ENCODE results near the gene RPL12. TPM values are rescaled to one million over a fixed set of nuclear protein-coding genes. Genes with fewer than 3 reads are reported as not detected.
A peak's percentile ranks its signal among the peaks of the same experiment; 100 is the strongest.

RPL12 gene
- polyA plus RNA-seq, 1 donor (not counting 4 experiments of a cell fraction or from before 2014, with no cell fraction given): 2,671 TPM

DNA sequence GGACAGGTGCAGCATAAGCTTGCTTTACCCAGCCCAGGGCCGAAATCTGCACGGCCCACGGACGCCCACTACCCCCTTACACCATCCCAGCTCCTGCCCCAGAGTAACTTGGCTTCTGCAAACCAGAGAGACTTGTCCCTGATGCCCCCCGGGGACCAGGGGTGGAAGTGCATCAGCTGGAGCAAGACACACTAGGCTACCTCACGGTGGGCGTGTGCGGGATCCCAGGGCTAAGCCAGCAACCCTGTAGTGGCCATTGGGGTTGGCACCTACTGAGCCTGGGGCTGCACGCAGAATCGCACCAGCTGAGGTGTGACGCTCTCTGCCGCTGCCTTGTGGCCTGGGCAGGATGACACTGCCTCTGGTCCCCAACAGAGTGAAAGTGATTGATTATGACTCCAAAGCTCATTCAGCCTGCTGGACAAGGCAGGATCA, 33.2 kb downstream of the RPL12 start:
- H3K4me3 ChIP-seq (ENCODE audit: control insufficient read depth in 2 of 3, extremely low read depth in 1 of 3, insufficient read depth in 2 of 3, low read depth in 1 of 3, low read length in 3 of 3): no peak overlapping the region
- H3K9ac ChIP-seq (ENCODE audit: control insufficient read depth, extremely low read depth, insufficient read depth, low read length): no peak overlapping the region
- H2AFZ ChIP-seq (ENCODE audit: control insufficient read depth, low read length): no peak overlapping the region
- H3K27me3 ChIP-seq (ENCODE audit: control insufficient read depth, extremely low read depth, insufficient read depth, low read length): no peaks in the 10 kb centered on the region
- no peak for DNase-seq (ENCODE audit: low read depth, low spot score)
- H3K9me3 ChIP-seq (ENCODE audit: control insufficient read depth, low read depth, low read length): no peaks in the 10 kb centered on the region
- peaks cover 32% of the 10 kb centered on the region for H3K4me1 ChIP-seq (ENCODE audit: control insufficient read depth, extremely low read depth, insufficient read depth, low read length)
- no peaks in the 10 kb centered on the region for H3K36me3 ChIP-seq (ENCODE audit: control insufficient read depth in 2 of 2, extremely low read depth in 1 of 2, insufficient read depth in 2 of 2, low read length in 2 of 2)
- peaks cover 2% of the 10 kb centered on the region for H3K9me1 ChIP-seq (ENCODE audit: control insufficient read depth, extremely low read depth, insufficient read depth, low read length)
- no peak for FAIRE-seq
- H3K4me2 ChIP-seq (ENCODE audit: control insufficient read depth, extremely low read depth, insufficient read depth, low read depth, low read length): peak overlapping the region; percentile 66
- H4K20me1 ChIP-seq (ENCODE audit: control insufficient read depth, extremely low read depth, insufficient read depth, low read length): peaks cover 13% of the 10 kb centered on the region
- no peak overlapping the region for H3K27ac ChIP-seq (ENCODE audit: control insufficient read depth, insufficient read depth, low read length)
- dilution Hi-C loops (cut with MboI; ENCODE audit: extremely low pct_ligation_motif_present, low sequenced_read_pairs): no loop called here
- no peak for TF ChIP-seq EZH2 (IDR thresholded peaks at IDR 0.05; ENCODE audit: low read length)
- TF ChIP-seq, protein P1, sequence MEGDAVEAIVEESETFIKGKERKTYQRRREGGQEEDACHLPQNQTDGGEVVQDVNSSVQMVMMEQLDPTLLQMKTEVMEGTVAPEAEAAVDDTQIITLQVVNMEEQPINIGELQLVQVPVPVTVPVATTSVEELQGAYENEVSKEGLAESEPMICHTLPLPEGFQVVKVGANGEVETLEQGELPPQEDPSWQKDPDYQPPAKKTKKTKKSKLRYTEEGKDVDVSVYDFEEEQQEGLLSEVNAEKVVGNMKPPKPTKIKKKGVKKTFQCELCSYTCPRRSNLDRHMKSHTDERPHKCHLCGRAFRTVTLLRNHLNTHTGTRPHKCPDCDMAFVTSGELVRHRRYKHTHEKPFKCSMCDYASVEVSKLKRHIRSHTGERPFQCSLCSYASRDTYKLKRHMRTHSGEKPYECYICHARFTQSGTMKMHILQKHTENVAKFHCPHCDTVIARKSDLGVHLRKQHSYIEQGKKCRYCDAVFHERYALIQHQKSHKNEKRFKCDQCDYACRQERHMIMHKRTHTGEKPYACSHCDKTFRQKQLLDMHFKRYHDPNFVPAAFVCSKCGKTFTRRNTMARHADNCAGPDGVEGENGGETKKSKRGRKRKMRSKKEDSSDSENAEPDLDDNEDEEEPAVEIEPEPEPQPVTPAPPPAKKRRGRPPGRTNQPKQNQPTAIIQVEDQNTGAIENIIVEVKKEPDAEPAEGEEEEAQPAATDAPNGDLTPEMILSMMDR (optimal IDR thresholded peaks at IDR 0.05 in 1 of 3, IDR thresholded peaks at IDR 0.05 in 1 of 3, conservative IDR thresholded peaks at IDR 0.05 in 1 of 3; ENCODE audit: extremely low read depth in 1 of 3, insufficient read depth in 2 of 3, low read length in 3 of 3): peak; percentile 6 to 41 (median 36)
- no peaks in the 10 kb centered on the region for H3K79me2 ChIP-seq (ENCODE audit: control insufficient read depth, insufficient read depth, low read length)

DNA sequence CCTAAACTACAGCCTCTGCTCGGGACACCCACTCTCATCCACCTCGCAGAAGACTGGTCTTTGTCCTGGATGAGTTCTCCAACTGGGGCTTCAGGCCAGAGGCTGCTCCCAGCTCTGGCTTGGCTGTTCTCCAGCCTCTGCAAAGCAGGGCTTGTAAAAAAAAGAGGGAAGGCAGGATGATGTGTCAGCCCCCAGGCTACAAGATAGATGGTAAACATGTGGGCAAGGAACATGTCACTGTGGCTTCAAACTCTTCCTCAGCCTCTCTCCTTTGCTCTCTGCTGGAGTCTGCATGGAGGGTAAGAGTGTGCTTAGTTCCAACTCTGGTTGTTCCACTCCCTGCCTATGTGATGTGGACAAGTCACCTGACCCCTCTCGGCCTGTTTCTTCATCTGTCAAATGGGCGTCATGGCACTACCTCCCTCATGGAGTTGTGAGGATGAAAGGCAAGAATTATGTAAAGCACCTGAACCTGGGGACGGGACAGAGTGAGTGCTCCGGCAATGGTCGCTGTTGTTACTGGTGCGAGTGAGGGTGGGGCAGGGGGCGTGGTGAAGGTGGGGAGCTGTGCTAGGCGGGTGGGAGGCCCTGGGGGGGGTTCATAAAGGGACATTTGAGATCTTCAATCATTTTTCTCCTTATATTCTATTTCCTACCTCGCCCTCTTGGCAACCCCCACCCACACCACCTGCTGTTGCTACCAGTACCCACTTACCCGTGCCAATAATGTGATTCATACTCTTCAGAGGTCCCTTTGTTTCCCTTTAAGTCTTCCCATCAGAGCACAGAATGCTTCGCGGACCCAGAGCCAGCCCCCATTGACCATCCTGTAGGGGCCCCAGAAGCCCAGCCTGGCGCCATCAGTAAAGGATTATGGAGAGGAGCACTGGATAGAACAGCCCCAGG, 33.8 kb downstream of the RPL12 start:
- Histone ChIP-seq H3K79me2 (ENCODE audit: control insufficient read depth, insufficient read depth, low read length) (no peaks in the 10 kb centered on the region), H3K9ac (ENCODE audit: control insufficient read depth, extremely low read depth, insufficient read depth, low read length) (no peak overlapping the region), H3K4me2 (ENCODE audit: control insufficient read depth, extremely low read depth, insufficient read depth, low read depth, low read length) (peak overlapping the region; percentile 66), H3K4me3 (ENCODE audit: control insufficient read depth in 2 of 3, extremely low read depth in 1 of 3, insufficient read depth in 2 of 3, low read depth in 1 of 3, low read length in 3 of 3) (peak overlapping the region in 2 of 3 experiments; percentile 2 to 17), H2AFZ (ENCODE audit: control insufficient read depth, low read length) (no peak overlapping the region), H4K20me1 (ENCODE audit: control insufficient read depth, extremely low read depth, insufficient read depth, low read length) (peaks cover 13% of the 10 kb centered on the region), H3K27ac (ENCODE audit: control insufficient read depth, insufficient read depth, low read length) (no peak overlapping the region), H3K27me3 (ENCODE audit: control insufficient read depth, extremely low read depth, insufficient read depth, low read length) (no peaks in the 10 kb centered on the region), H3K4me1 (ENCODE audit: control insufficient read depth, extremely low read depth, insufficient read depth, low read length) (peaks cover 25% of the 10 kb centered on the region), H3K36me3 (ENCODE audit: control insufficient read depth in 2 of 2, extremely low read depth in 1 of 2, insufficient read depth in 2 of 2, low read length in 2 of 2) (no peaks in the 10 kb centered on the region), H3K9me1 (ENCODE audit: control insufficient read depth, extremely low read depth, insufficient read depth, low read length) (peaks cover 2% of the 10 kb centered on the region), H3K9me3 (ENCODE audit: control insufficient read depth, low read depth, low read length) (no peaks in the 10 kb centered on the region)
- peak; percentile 85 for DNase-seq (ENCODE audit: low read depth, low spot score)
- TF ChIP-seq, protein P1 (optimal IDR thresholded peaks at IDR 0.05 in 1 of 3, IDR thresholded peaks at IDR 0.05 in 1 of 3, conservative IDR thresholded peaks at IDR 0.05 in 1 of 3; ENCODE audit: extremely low read depth in 1 of 3, insufficient read depth in 2 of 3, low read length in 3 of 3): no peak
- no peak for TF ChIP-seq EZH2 (IDR thresholded peaks at IDR 0.05; ENCODE audit: low read length)
- dilution Hi-C loops (cut with MboI; ENCODE audit: extremely low pct_ligation_motif_present, low sequenced_read_pairs): no loop called here
- FAIRE-seq: peak; percentile 91
